SK-N-SH (cell line): ENCODE data around the gene SCYGR4.

Experiments used
- CTCF ChIP-seq: fragments of 200-600 bp; sonication (generic); IDR thresholded peaks from 2 replicates; pipeline ENCODE4 v1.6.1; 2017; ENCODE audit warnings: antibody characterized with exemption, mild to moderate bottlenecking, moderate library complexity
- ELF1 ChIP-seq: IDR thresholded peaks from 2 replicates; pipeline ENCODE4 v1.4.0; 2012
- EZH2phosphoT487 ChIP-seq: fragments of 200-600 bp; sonication (generic); IDR thresholded peaks from 2 replicates; pipeline ENCODE4 v1.6.1; 2017; ENCODE audit warnings: low read depth, mixed run types, mild to moderate bottlenecking, antibody characterized with exemption, moderate library complexity, borderline replicate concordance
- FOXM1 ChIP-seq: IDR thresholded peaks from 2 replicates; pipeline ENCODE4 v1.4.0; 2012; ENCODE audit warnings: low read depth, mild to moderate bottlenecking
- GABPA ChIP-seq: IDR thresholded peaks from 2 replicates; pipeline ENCODE4 v1.4.0; 2012; ENCODE audit warnings: low read depth, mild to moderate bottlenecking
- GATA2 ChIP-seq: sonication (generic); formaldehyde crosslinking; IDR thresholded peaks from 2 replicates; pipeline ENCODE4 v1.5.0; 2020; ENCODE audit warnings: mild to moderate bottlenecking, missing genetic modification reagents
- POLR2AphosphoS5 ChIP-seq: IDR thresholded peaks from 2 replicates; pipeline ENCODE4 v1.6.1; 2012; ENCODE audit warnings: low read depth, low read length
- RCOR1 ChIP-seq: fragments of 150-350 bp; IDR thresholded peaks from 2 replicates; pipeline ENCODE4 v1.6.1; 2017; ENCODE audit warnings: antibody characterized with exemption, low read length
- REST ChIP-seq: IDR thresholded peaks from 2 replicates; pipeline ENCODE4 v1.6.1; 2012; ENCODE audit warnings: mild to moderate bottlenecking, low read depth, low read length, moderate library complexity

GRCh38 chr2:227610123-227610522 lies 7.2 kb upstream of the SCYGR4 start:
- TF ChIP-seq REST, result no peak
- no peak for TF ChIP-seq CTCF
- TF ChIP-seq POLR2AphosphoS5, result no peak
- no peak for TF ChIP-seq GATA2 (CRISPR knock-in tag)
- TF ChIP-seq RCOR1, result no peak
- no peak for TF ChIP-seq FOXM1
- TF ChIP-seq ELF1, result no peak
- TF ChIP-seq GABPA, result no peak
- no peak for TF ChIP-seq EZH2phosphoT487
